Osteocyte (in vitro differentiated cells): ENCODE measurements around the gene CHTF8. TPM values are rescaled to one million over a fixed set of nuclear protein-coding genes. Genes with fewer than 3 reads are reported as not detected.

Source experiments
- DNase-seq: peaks from one replicate; pipeline ENCODE4 v3.0.0; 2021; ENCODE audit warnings: mixed read lengths; ENCODE audit not compliant: unreplicated experiment; ENCODE audit errors: extremely low spot score
- H3K27ac Mint-ChIP-seq: one replicate; pipeline ENCODE4 v1.8.0; 2021; ENCODE audit warnings: mild to moderate bottlenecking, mixed read lengths; ENCODE audit not compliant: unreplicated experiment
- H3K27me3 Mint-ChIP-seq: one replicate; pipeline ENCODE4 v1.8.0; 2021; ENCODE audit warnings: mixed read lengths; ENCODE audit not compliant: unreplicated experiment
- H3K36me3 Mint-ChIP-seq: one replicate; pipeline ENCODE4 v1.8.0; 2021; ENCODE audit warnings: mixed read lengths; ENCODE audit not compliant: unreplicated experiment
- H3K4me1 Mint-ChIP-seq: one replicate; pipeline ENCODE4 v1.8.0; 2021; ENCODE audit warnings: mixed read lengths; ENCODE audit not compliant: unreplicated experiment
- H3K4me3 Mint-ChIP-seq: one replicate; pipeline ENCODE4 v1.8.0; 2021; ENCODE audit warnings: mild to moderate bottlenecking, moderate library complexity, mixed read lengths; ENCODE audit not compliant: unreplicated experiment
- H3K9me3 Mint-ChIP-seq: one replicate; pipeline ENCODE4 v1.8.0; 2021; ENCODE audit warnings: mixed read lengths; ENCODE audit not compliant: unreplicated experiment
- total RNA-seq: library from RNA; stranded (reverse); gene quantifications from 2 replicates; pipeline ENCODE4 v1.2.1, GENCODE V29; 2021
- TF ChIP-seq, protein P1 (sequence below): fragments of 200-600 bp; sonication (generic); IDR thresholded peaks from 2 replicates; pipeline ENCODE4 v1.5.0; 2021; ENCODE audit warnings: antibody characterized with exemption, mild to moderate bottlenecking, moderate library complexity

Gene CHTF8
- total RNA-seq, 1 donor from 2014 or later, result 88.0 TPM

- no peak overlapping the region for H3K4me3 Mint-ChIP-seq
- no peak overlapping the region for H3K27ac Mint-ChIP-seq
- peaks cover 22% of the 10 kb centered on the region for H3K36me3 Mint-ChIP-seq
- no peak for DNase-seq
- no peaks in the 10 kb centered on the region for H3K9me3 Mint-ChIP-seq
- H3K4me1 Mint-ChIP-seq, result no peaks in the 10 kb centered on the region
- no peaks in the 10 kb centered on the region for H3K27me3 Mint-ChIP-seq
- TF ChIP-seq, protein P1, sequence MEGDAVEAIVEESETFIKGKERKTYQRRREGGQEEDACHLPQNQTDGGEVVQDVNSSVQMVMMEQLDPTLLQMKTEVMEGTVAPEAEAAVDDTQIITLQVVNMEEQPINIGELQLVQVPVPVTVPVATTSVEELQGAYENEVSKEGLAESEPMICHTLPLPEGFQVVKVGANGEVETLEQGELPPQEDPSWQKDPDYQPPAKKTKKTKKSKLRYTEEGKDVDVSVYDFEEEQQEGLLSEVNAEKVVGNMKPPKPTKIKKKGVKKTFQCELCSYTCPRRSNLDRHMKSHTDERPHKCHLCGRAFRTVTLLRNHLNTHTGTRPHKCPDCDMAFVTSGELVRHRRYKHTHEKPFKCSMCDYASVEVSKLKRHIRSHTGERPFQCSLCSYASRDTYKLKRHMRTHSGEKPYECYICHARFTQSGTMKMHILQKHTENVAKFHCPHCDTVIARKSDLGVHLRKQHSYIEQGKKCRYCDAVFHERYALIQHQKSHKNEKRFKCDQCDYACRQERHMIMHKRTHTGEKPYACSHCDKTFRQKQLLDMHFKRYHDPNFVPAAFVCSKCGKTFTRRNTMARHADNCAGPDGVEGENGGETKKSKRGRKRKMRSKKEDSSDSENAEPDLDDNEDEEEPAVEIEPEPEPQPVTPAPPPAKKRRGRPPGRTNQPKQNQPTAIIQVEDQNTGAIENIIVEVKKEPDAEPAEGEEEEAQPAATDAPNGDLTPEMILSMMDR, result no peak
Observed at GRCh38 chr16:69115361-69115760, 17.0 kb downstream of the CHTF8 start.

- TF ChIP-seq, protein P1, result no peak
- Mint-ChIP-seq H3K27me3 (no peaks in the 10 kb centered on the region), H3K27ac (no peak overlapping the region), H3K4me1 (no peaks in the 10 kb centered on the region), H3K36me3 (peaks cover 22% of the 10 kb centered on the region), H3K9me3 (no peaks in the 10 kb centered on the region), H3K4me3 (no peak overlapping the region)
- no peak for DNase-seq
Observed at GRCh38 chr16:69114976-69115355, 17.4 kb downstream of the CHTF8 start.

GRCh38 chr16:69114346-69114975, 17.9 kb downstream of the CHTF8 start:
- H3K9me3 Mint-ChIP-seq, result no peaks in the 10 kb centered on the region
- H3K4me3 Mint-ChIP-seq, result no peak overlapping the region
- no peak overlapping the region for H3K27ac Mint-ChIP-seq
- DNase-seq, result no peak
- TF ChIP-seq, protein P1, result no peak
- no peaks in the 10 kb centered on the region for H3K4me1 Mint-ChIP-seq
- peaks cover 25% of the 10 kb centered on the region for H3K36me3 Mint-ChIP-seq
- no peaks in the 10 kb centered on the region for H3K27me3 Mint-ChIP-seq

GRCh38 chr16:69113216-69113615, 19.2 kb downstream of the CHTF8 start:
- no peak for DNase-seq
- H3K9me3 Mint-ChIP-seq, result no peaks in the 10 kb centered on the region
- H3K27me3 Mint-ChIP-seq, result no peaks in the 10 kb centered on the region
- H3K36me3 Mint-ChIP-seq, result peaks cover 19% of the 10 kb centered on the region
- no peak overlapping the region for H3K4me3 Mint-ChIP-seq
- H3K27ac Mint-ChIP-seq, result no peak overlapping the region
- peaks cover 2% of the 10 kb centered on the region for H3K4me1 Mint-ChIP-seq
- TF ChIP-seq, protein P1, result no peak

- TF ChIP-seq, protein P1, result peak; percentile 74
- Mint-ChIP-seq H3K4me3 (no peak overlapping the region), H3K4me1 (peaks cover 8% of the 10 kb centered on the region), H3K27ac (no peak overlapping the region), H3K27me3 (no peaks in the 10 kb centered on the region), H3K36me3 (peaks cover 12% of the 10 kb centered on the region), H3K9me3 (no peaks in the 10 kb centered on the region)
- no peak for DNase-seq
Observed at GRCh38 chr16:69112285-69113129, 19.9 kb downstream of the CHTF8 start.
